ENCODE results near the gene GNAS-AS1.

GNAS-AS1 gene

GRCh38 chr20:58808271-58809046, 42.2 kb downstream of the GNAS-AS1 start:
- no peak for DNase-seq (ENCODE audit: low read depth)

DNA sequence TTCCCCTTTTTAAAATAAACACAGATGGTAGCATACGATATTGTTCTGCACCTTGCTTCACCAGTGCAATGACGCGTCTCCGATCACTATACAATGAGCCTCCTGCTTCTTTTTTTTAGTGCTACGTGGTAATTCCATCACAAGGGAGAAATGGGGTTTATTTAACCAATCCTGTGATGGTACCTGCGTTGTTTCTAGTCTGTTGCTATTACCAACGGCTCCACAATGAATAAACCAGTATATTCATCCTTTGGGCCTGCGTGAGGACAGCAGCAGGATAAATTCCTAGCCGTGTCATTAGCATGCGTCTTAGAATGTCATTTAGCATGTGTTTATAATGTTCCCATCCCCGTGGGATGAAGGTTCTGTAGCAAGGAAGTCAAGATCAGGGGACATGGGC, 42.9 kb downstream of the GNAS-AS1 start:
- DNase-seq (ENCODE audit: low read depth): no peak

DNA sequence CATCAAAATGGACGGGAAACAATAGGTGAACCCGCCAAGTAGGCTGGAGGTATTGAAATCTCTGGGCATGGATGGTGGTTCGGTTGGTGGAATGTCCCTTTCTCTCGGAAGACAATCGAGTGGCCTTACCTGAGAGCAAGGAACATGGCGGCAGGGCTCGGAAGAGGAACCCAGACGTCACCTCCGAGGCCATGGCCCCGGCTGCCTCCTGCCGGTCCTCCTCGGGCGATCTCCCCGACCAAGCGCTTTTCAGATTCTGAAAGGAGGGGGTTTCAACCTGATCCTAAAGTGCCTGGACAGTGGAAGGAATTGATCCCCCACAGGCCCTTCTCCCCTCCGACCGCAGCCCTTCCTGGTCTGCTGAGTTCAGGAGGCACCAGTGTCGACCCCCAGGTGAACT, 47.2 kb downstream of the GNAS-AS1 start:
- no peak for DNase-seq (ENCODE audit: low read depth)

GRCh38 chr20:58802061-58802460, 48.6 kb downstream of the GNAS-AS1 start:
- DNase-seq (ENCODE audit: low read depth): no peak

DNA sequence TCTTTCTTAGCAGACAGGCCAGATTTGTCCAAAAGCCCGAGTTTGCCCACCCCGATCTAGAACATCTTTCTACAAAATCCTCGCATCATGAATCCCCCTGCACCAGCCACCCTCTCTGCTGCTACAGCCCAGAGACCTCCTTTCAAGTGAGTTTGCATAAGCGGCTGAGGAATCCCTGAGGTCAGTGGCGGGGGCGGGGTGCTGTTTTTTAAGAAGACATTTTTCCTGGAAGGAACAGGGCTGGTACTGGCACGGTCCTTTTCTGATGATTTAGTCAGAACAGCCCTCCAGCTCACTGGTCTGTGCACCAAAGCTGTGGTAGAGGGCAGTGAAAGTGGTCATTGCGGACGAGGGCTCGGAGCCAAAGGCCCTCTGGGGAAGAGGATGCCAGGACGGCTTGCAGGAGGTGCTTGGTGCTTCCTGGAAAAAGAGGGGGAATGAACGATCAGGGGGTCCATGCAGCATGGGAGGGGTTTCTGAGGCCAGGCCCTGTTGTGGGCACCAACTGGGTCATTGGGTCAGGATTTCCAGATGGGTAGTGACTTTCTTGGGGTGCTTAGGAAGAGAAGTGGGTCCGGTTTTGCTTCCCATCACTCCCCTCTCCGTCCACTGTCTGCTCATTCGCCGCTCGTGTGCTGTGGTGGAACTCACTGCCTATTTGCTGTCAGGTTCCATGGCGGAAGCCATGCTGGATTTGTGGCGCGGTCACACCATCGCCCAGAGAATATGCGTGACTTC, 50.4 kb downstream of the GNAS-AS1 start:
- no peak for DNase-seq (ENCODE audit: low read depth)

GRCh38 chr20:58797371-58798338, 53.0 kb downstream of the GNAS-AS1 start:
- DNase-seq (ENCODE audit: low read depth): no peak

GRCh38 chr20:58795923-58796245, 54.8 kb downstream of the GNAS-AS1 start:
- no peak for DNase-seq (ENCODE audit: low read depth)

- no peak for DNase-seq (ENCODE audit: low read depth)
Measured at GRCh38 chr20:58795181-58795922, 55.4 kb downstream of the GNAS-AS1 start.

- DNase-seq (ENCODE audit: low read depth): no peak
Measured at GRCh38 chr20:58794510-58795180, 56.1 kb downstream of the GNAS-AS1 start.

- no peak for DNase-seq (ENCODE audit: low read depth)
Measured at GRCh38 chr20:58793512-58794420, 56.9 kb downstream of the GNAS-AS1 start.

DNA sequence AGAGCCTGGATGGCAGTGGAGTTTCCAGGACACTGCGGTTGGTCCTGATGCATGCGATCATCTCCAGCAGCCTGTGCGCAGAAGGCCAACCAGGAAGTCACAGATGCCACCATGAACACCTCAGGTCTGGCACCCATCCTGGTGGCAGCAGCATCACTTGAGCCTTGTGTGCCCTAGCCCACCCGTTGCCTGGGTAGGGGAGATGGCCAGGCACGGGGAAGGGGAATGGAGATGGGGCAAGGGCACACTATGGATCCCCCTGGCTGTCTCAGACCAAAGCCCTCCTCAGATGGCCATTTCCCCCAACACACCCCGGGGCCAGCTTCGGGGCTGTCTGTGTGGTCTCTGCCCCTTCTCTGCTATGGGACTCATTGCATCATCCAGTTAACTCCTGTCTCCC, 58.3 kb downstream of the GNAS-AS1 start:
- DNase-seq (ENCODE audit: low read depth): no peak

- DNase-seq (ENCODE audit: low read depth): no peak
Measured at GRCh38 chr20:58791286-58791685, 59.4 kb downstream of the GNAS-AS1 start.

DNA sequence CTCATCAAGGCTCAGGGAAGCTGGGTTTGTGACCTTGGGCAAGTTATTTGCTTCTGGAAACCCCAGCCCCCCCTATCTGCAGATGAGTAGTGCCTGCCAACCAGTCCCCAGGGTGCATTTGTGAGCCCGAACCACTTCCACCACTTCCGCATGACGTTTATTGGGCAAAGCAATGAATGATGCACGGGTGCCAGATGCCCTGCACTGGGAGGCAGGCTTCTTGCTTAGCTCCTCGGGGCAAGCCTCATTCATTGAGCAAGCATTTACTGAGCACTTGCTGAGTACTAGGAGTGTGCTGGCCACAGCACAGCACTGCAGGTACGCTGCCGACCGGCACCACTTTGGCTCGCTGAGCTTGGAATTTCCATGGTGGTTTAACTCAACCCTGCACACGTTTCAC, 60.2 kb downstream of the GNAS-AS1 start:
- DNase-seq (ENCODE audit: low read depth): no peak

GRCh38 chr20:58788896-58789544, 61.7 kb downstream of the GNAS-AS1 start:
- DNase-seq (ENCODE audit: low read depth): no peak

GRCh38 chr20:58787211-58788005, 63.3 kb downstream of the GNAS-AS1 start:
- no peak for DNase-seq (ENCODE audit: low read depth)

- DNase-seq (ENCODE audit: low read depth): no peak
Measured at GRCh38 chr20:58784321-58785074, 66.2 kb downstream of the GNAS-AS1 start.

DNA sequence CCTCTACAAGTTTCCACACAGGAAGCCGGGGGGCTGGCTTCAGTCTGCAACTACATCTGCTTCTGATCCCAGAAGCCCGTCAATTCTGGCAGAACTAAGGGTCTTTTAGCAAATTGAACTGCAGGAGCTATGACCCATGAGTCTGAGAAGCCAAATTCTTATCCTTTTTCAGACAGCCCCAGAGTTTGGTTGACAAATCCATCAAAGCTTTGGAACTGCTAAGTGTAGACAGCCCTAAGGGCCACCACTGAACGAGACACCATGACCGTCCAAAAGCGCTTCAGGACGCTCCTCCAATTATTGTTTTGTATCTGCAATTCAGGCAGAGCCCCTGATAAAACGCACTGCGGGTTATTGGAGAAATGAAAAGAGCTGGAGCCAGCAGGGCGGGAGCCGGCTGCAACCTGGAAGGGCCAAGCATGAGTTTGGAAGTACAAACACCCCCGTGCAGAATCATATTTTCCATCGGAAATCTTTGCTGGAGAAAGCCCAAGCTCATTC, 67.1 kb downstream of the GNAS-AS1 start:
- DNase-seq (ENCODE audit: low read depth): no peak

GRCh38 chr20:58781138-58781537, 69.6 kb downstream of the GNAS-AS1 start:
- DNase-seq (ENCODE audit: low read depth): no peak
